Transverse colon (tissue), 4 donors: ENCODE measurements around the gene DES. TPM values are rescaled to one million over a fixed set of nuclear protein-coding genes. Genes with fewer than 3 reads are reported as not detected.
A peak's percentile ranks its signal among the peaks of the same experiment; 100 is the strongest.

Source experiments
- DNase-seq: peaks from one replicate; pipeline ENCODE4 v3.0.0-alpha.2; 2019
- H3K27ac ChIP-seq, 4 donors: fragments of 200-600 bp; sonication (generic); 2 replicates each; pipeline ENCODE4 v1.5.1; 2016 to 2018; ENCODE audit warnings: inconsistent platforms in 4 of 4
- H3K27me3 ChIP-seq: fragments of 200-600 bp; sonication (generic); 2 replicates; pipeline ENCODE4 v1.5.1; 2017; ENCODE audit warnings: inconsistent platforms
- H3K36me3 ChIP-seq, 4 donors: fragments of 200-600 bp; sonication (generic); 2 replicates each; pipeline ENCODE4 v1.5.1; 2017 to 2019; ENCODE audit warnings: inconsistent platforms in 4 of 4
- H3K4me1 ChIP-seq, 4 donors: fragments of 200-600 bp; sonication (generic); 2 replicates each; pipeline ENCODE4 v1.5.1; 2017 to 2020; ENCODE audit warnings: inconsistent platforms in 4 of 4
- H3K4me3 ChIP-seq, 4 donors: fragments of 200-600 bp; sonication (generic); 1 replicate in 1 of 4; 2 replicates in 3 of 4; pipeline versions ENCODE4 v1.5.1 to v1.6.1; 2017 to 2019; ENCODE audit warnings: inconsistent platforms in 4 of 4
- H3K9me3 ChIP-seq, 2 donors: fragments of 200-600 bp; sonication (generic); 2 replicates each; pipeline ENCODE4 v1.5.1; 2017 to 2019; ENCODE audit warnings: inconsistent platforms in 2 of 2
- EP300 ChIP-seq: sonication (generic); formaldehyde crosslinking; IDR thresholded peaks from one replicate; pipeline ENCODE4 v1.6.1; 2017; ENCODE audit warnings: antibody characterized with exemption, low read depth
- POLR2A ChIP-seq: fragments of 450-650 bp; IDR thresholded peaks from one replicate; pipeline ENCODE4 v1.6.1; 2016; ENCODE audit warnings: antibody characterized with exemption, mild to moderate bottlenecking, moderate library complexity
- POLR2AphosphoS5 ChIP-seq, 3 donors: sonication (generic); formaldehyde crosslinking; IDR thresholded peaks; one replicate each; pipeline ENCODE4 v1.6.1; 2016; ENCODE audit warnings: antibody characterized with exemption in 3 of 3
- WGBS, 2 donors: methylation state at CpG; one replicate each; pipeline ENCODE4 v1.1.5; 2018; ENCODE audit warnings: low coverage in 1 of 2; 5-methylcytosine and 5-hydroxymethylcytosine counted together
- in situ Hi-C, 4 donors: fragments of 200-750 bp; cut with MboI; loops; one replicate each; pipeline versions ENCODE4 v1.15.0 to v1.15.1; 2017; ENCODE audit warnings: low sequenced_read_pairs in 3 of 4, low pct_ligation_motif_present in 1 of 4, low pct_unique_long_range_greater_than_20kb in 1 of 4
- intact Hi-C: fragments of 100-400 bp; cut with DNase I; formaldehyde crosslinking; loops from one replicate; pipeline ENCODE4 v1.15.1; 2023; ENCODE audit warnings: low total_unique reads
- total RNA-seq, 4 donors: library from RNA; depleted of rRNA; stranded (reverse); fragments of >200 nt; gene quantifications; one replicate each; pipeline ENCODE4 v1.1.0, GENCODE V29; 2016
- TF ChIP-seq, protein P1 (sequence below), 5 experiments: fragments of 200-600 bp in 3 of 5; fragments of 450-650 bp in 2 of 5; sonication (generic) in 3 of 5; IDR thresholded peaks; 1 replicate in 2 of 5; 2 replicates in 3 of 5; pipeline ENCODE4 v1.5.1; 2016 to 2017; ENCODE audit warnings: antibody characterized with exemption in 5 of 5, inconsistent platforms in 3 of 5, mild to moderate bottlenecking in 2 of 5, moderate library complexity in 1 of 5

DES gene
- total RNA-seq, 4 donors from 2014 or later: 1,000 to 12,373 (median 1,519) TPM

DNA sequence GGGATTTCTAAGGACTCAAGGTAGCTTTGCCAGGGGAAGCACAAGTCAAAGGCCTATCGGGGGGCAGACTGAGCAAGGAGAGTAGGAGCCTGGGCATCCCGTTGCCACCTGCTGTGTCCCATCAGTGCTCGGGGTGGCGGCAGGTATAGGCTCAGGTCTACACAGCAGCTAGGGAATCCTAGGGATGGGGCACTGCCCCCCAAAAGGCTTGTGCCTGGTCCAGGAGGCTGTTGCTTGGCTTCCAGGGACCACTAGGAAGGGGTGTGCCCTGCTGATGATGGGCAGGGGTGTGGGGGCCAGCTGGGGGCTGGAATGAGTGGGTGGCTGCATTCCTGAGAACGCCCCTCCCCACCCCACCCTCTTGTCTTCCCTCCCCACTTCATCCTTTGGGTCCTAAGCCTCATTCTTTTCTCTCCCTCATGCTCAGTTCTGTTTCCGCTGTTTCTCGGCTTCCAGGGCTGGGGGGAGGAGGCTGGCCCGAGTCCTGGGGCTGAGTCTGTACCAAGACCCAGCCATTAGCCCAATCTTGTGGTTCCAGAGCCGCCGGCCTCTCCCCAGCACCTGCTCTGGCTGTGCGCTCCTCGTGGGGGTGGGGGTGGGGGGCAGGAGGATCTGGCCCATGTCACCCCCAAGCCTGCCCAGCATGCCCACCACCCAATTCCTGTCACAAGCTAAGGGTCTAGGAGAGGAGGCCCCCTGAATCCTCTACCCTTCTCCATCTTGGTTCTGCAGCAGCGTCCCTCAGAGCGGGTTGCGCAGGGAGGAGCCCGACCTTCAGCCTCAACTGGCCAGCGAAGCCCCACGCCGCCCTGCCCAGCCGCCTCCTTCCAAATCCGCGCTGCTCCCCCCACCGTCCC is 29.3 kb downstream of the DES start:
- Histone ChIP-seq H3K9me3 (no peaks in the 10 kb centered on the region), H3K27ac (peak overlapping the region; percentile 83 to 96 (median 85)), H3K4me1 (peaks cover 0 to 13% (median 8%) of the 10 kb centered on the region in 4 donors), H3K4me3 (peak overlapping the region in 1 of 4 donors; percentile 8), H3K36me3 (no peaks in the 10 kb centered on the region), H3K27me3 (peaks cover 66% of the 10 kb centered on the region)
- in situ Hi-C loops (no loop called here), intact Hi-C loops (no loop called here)
- TF ChIP-seq EP300 (no peak), POLR2A (no peak), POLR2AphosphoS5 (IDR thresholded peaks at IDR 0.05) (no peak)
- TF ChIP-seq, protein P1, sequence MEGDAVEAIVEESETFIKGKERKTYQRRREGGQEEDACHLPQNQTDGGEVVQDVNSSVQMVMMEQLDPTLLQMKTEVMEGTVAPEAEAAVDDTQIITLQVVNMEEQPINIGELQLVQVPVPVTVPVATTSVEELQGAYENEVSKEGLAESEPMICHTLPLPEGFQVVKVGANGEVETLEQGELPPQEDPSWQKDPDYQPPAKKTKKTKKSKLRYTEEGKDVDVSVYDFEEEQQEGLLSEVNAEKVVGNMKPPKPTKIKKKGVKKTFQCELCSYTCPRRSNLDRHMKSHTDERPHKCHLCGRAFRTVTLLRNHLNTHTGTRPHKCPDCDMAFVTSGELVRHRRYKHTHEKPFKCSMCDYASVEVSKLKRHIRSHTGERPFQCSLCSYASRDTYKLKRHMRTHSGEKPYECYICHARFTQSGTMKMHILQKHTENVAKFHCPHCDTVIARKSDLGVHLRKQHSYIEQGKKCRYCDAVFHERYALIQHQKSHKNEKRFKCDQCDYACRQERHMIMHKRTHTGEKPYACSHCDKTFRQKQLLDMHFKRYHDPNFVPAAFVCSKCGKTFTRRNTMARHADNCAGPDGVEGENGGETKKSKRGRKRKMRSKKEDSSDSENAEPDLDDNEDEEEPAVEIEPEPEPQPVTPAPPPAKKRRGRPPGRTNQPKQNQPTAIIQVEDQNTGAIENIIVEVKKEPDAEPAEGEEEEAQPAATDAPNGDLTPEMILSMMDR (IDR thresholded peaks at IDR 0.05): no peak
- DNase-seq: no peak
- 64 to 100% methylated on average over 1 to 19 of the region's 23 CpGs for WGBS, 2 donors

DNA sequence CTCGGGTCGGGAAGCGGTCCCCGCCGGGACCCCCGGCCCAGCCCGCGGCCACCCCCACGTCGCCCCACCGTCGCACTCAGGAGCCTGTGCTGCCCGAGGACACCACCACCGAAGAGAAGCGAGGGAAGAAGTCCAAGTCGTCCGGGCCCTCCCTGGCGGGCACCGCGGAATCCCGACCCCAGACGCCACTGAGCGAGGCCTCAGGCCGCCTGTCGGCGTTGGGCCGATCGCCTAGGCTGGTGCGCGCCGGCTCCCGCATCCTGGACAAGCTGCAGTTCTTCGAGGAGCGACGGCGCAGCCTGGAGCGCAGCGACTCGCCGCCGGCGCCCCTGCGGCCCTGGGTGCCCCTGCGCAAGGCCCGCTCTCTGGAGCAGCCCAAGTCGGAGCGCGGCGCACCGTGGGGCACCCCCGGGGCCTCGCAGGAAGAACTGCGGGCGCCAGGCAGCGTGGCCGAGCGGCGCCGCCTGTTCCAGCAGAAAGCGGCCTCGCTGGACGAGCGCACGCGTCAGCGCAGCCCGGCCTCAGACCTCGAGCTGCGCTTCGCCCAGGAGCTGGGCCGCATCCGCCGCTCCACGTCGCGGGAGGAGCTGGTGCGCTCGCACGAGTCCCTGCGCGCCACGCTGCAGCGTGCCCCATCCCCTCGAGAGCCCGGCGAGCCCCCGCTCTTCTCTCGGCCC is 30.1 kb downstream of the DES start:
- H3K9me3 ChIP-seq: no peaks in the 10 kb centered on the region
- H3K4me1 ChIP-seq: peaks cover 0 to 13% (median 8%) of the 10 kb centered on the region in 4 donors
- no peak for DNase-seq
- H3K27ac ChIP-seq: peak overlapping the region; percentile 83 to 96 (median 85)
- WGBS, 2 donors: 49% methylated on average over 33 of the region's 88 CpGs; no CpG with 5 or more reads in 1 of the 2 donors
- H3K36me3 ChIP-seq: no peaks in the 10 kb centered on the region
- intact Hi-C loops: no loop called here
- peak overlapping the region in 3 of 4 donors; percentile 8 to 13 (median 11) for H3K4me3 ChIP-seq
- peaks cover 63% of the 10 kb centered on the region for H3K27me3 ChIP-seq
- TF ChIP-seq POLR2AphosphoS5 (IDR thresholded peaks at IDR 0.05) (peak in 1 of 3 donors; percentile 2), EP300 (no peak)
- in situ Hi-C loops: no loop called here

DNA sequence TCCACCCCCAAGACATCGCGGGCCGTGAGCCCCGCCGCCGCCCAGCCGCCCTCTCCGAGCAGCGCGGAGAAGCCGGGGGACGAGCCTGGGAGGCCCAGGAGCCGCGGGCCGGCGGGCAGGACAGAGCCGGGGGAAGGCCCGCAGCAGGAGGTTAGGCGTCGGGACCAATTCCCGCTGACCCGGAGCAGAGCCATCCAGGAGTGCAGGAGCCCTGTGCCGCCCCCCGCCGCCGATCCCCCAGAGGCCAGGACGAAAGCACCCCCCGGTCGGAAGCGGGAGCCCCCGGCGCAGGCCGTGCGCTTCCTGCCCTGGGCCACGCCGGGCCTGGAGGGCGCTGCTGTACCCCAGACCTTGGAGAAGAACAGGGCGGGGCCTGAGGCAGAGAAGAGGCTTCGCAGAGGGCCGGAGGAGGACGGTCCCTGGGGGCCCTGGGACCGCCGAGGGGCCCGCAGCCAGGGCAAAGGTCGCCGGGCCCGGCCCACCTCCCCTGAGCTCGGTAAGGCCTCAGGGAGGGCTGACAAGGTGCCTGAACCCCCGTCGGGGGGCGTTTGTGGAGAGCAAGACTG is 30.7 kb downstream of the DES start:
- no peaks in the 10 kb centered on the region for H3K9me3 ChIP-seq
- intact Hi-C loops: no loop called here
- TF ChIP-seq POLR2AphosphoS5 (IDR thresholded peaks at IDR 0.05): no peak
- no peak for TF ChIP-seq POLR2A
- TF ChIP-seq, protein P1 (IDR thresholded peaks at IDR 0.05): no peak
- no peak for TF ChIP-seq EP300
- H3K27ac ChIP-seq: peak overlapping the region; percentile 83 to 96 (median 85)
- DNase-seq: no peak
- peaks cover 58% of the 10 kb centered on the region for H3K27me3 ChIP-seq
- WGBS, 2 donors: 16% methylated on average over 19 of the region's 51 CpGs; no CpG with 5 or more reads in 1 of the 2 donors
- in situ Hi-C loops: no loop called here
- peak overlapping the region in 3 of 4 donors; percentile 8 to 13 (median 11) for H3K4me3 ChIP-seq
- no peaks in the 10 kb centered on the region for H3K36me3 ChIP-seq
- peaks cover 0 to 13% (median 8%) of the 10 kb centered on the region in 4 donors for H3K4me1 ChIP-seq

DNA sequence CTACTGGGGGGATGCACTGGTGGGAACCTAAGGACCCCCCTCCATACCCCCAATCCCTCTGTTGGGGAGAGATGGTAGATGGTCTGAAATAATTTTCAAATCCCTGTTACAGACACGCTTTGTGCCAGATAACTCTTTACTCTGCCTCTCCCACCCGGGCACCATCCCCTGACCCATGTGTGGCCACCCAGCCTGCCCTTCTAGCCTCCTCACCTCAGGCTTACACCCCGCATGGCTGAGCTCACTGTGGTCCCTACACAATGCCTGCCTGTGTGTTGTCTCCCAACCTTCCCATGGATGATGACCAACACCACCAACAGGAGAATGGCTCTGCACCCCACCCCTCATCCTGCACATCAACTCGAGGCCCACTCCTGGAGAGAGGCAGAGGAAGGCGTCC is 31.4 kb downstream of the DES start:
- Histone ChIP-seq H3K9me3 (no peaks in the 10 kb centered on the region), H3K4me3 (peak overlapping the region in 1 of 4 donors; percentile 13), H3K27ac (peak overlapping the region; percentile 83 to 96 (median 85)), H3K4me1 (peaks cover 0 to 13% (median 8%) of the 10 kb centered on the region in 4 donors), H3K36me3 (no peaks in the 10 kb centered on the region), H3K27me3 (peaks cover 52% of the 10 kb centered on the region)
- no peak for DNase-seq
- TF ChIP-seq POLR2AphosphoS5 (IDR thresholded peaks at IDR 0.05) (no peak), POLR2A (no peak), EP300 (no peak)
- TF ChIP-seq, protein P1 (IDR thresholded peaks at IDR 0.05): no peak
- in situ Hi-C loops (no loop called here), intact Hi-C loops (loop anchor here (5.0 kb wide), 1 partner anchor 42 kb away; no protein-coding TSS in a partner anchor)
- 75% methylated on average over 5 of the region's 5 CpGs; no CpG with 5 or more reads in 1 of the 2 donors for WGBS, 2 donors
